Measurements from ENCODE around the gene KIZ. TPM values are rescaled to one million over a fixed set of nuclear protein-coding genes. Genes with fewer than 3 reads are reported as not detected.
"Not testable (repeated sequence)": the region's sequence is repeated elsewhere in the genome, so short reads cannot be mapped to it uniquely, and the experiment has no call there.

Gene KIZ
- total RNA-seq, 1 donor from 2014 or later: 60.0 TPM

DNA sequence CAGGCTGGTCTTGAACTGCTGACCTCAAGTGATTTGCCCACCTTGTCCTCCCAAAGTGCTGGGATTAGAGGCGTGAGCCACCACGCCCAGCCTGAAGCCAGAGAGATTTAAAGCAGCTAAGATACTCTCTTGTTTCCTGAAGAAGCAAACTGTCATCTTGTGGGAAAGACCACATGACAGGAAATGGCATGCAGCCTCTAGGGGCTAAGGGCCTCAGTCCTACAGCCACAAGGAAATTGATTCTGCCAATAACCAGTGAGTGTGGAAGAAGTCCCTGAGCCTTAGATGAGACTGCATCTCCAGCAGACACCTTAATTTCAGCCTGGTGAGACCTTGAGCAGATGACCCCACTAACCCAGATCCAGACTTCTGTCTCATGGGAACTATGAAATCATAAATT is 40.9 kb downstream of the KIZ start:
- no peak overlapping the region for H3K27ac ChIP-seq
- no peaks in the 10 kb centered on the region for H3K79me2 ChIP-seq (ENCODE audit: low read depth)
- Mint-ChIP-seq H3K36me3 (peaks cover 8% of the 10 kb centered on the region), H3K27me3 (ENCODE audit: insufficient read depth, low read depth) (no peaks in the 10 kb centered on the region), H3K9me3 (peaks cover 7% of the 10 kb centered on the region), H3K4me3 (no peak overlapping the region), H3K4me1 (no peaks in the 10 kb centered on the region), H3K27ac (no peak overlapping the region)
- H3F3A ChIP-seq (ENCODE audit: low read depth): peaks cover 3% of the 10 kb centered on the region
- H3K36me3 ChIP-seq: no peaks in the 10 kb centered on the region
- no peak overlapping the region for H2AFZ ChIP-seq (replicated peaks)
- H3K4me2 ChIP-seq: no peak overlapping the region
- no peak overlapping the region for H3K9ac ChIP-seq
- H3K27me3 ChIP-seq: no peaks in the 10 kb centered on the region
- H3K9me3 ChIP-seq (ENCODE audit: low read depth): no peaks in the 10 kb centered on the region
- H3K4me3 ChIP-seq: no peak overlapping the region
- no peaks in the 10 kb centered on the region for H3K4me1 ChIP-seq
- TF ChIP-seq EZH2 (IDR thresholded peaks at IDR 0.05): no peak
- TF ChIP-seq, protein P1, sequence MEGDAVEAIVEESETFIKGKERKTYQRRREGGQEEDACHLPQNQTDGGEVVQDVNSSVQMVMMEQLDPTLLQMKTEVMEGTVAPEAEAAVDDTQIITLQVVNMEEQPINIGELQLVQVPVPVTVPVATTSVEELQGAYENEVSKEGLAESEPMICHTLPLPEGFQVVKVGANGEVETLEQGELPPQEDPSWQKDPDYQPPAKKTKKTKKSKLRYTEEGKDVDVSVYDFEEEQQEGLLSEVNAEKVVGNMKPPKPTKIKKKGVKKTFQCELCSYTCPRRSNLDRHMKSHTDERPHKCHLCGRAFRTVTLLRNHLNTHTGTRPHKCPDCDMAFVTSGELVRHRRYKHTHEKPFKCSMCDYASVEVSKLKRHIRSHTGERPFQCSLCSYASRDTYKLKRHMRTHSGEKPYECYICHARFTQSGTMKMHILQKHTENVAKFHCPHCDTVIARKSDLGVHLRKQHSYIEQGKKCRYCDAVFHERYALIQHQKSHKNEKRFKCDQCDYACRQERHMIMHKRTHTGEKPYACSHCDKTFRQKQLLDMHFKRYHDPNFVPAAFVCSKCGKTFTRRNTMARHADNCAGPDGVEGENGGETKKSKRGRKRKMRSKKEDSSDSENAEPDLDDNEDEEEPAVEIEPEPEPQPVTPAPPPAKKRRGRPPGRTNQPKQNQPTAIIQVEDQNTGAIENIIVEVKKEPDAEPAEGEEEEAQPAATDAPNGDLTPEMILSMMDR (IDR thresholded peaks at IDR 0.05): no peak
- TF ChIP-seq EZH2phosphoT487 (IDR thresholded peaks at IDR 0.05): no peak
- DNase-seq (ENCODE audit: low spot score): no peak
- no peaks in the 10 kb centered on the region for H4K20me1 ChIP-seq (ENCODE audit: low read depth)

DNA sequence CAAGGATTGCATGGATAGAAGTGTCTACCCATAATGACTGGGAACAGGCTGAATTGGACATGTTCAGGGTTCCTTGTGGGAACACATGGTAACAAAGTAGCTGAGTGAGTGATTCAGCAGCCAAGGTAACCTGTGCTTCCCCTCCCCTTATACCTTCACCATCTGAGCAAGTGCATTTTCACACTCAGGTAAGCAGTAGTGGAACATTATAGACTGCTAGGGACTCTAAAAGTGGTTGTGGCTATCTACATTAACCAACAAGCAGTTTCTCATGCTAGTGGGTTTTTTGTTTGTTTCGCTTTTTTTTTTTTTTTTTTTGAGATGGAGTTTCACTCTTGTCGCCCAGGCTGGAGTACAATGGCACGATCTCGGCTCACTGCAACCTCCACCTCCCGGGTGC is 41.4 kb downstream of the KIZ start:
- Mint-ChIP-seq H3K36me3 (peaks cover 8% of the 10 kb centered on the region), H3K27ac (no peak overlapping the region), H3K9me3 (peaks cover 7% of the 10 kb centered on the region), H3K4me1 (no peaks in the 10 kb centered on the region), H3K4me3 (no peak overlapping the region), H3K27me3 (ENCODE audit: insufficient read depth, low read depth) (peaks cover under 1% of the 10 kb centered on the region)
- no peaks in the 10 kb centered on the region for H3K4me1 ChIP-seq
- no peak overlapping the region for H2AFZ ChIP-seq (replicated peaks)
- TF ChIP-seq, protein P1 (IDR thresholded peaks at IDR 0.05): no peak
- no peak for TF ChIP-seq EZH2phosphoT487 (IDR thresholded peaks at IDR 0.05)
- TF ChIP-seq EZH2 (IDR thresholded peaks at IDR 0.05): no peak
- H3K36me3 ChIP-seq: no peaks in the 10 kb centered on the region
- no peaks in the 10 kb centered on the region for H4K20me1 ChIP-seq (ENCODE audit: low read depth)
- no peaks in the 10 kb centered on the region for H3K79me2 ChIP-seq (ENCODE audit: low read depth)
- H3K27me3 ChIP-seq: no peaks in the 10 kb centered on the region
- no peak overlapping the region for H3K4me2 ChIP-seq
- H3K9ac ChIP-seq: no peak overlapping the region
- no peak for DNase-seq (ENCODE audit: low spot score)
- no peak overlapping the region for H3K4me3 ChIP-seq
- H3K9me3 ChIP-seq (ENCODE audit: low read depth): no peaks in the 10 kb centered on the region
- no peak overlapping the region for H3K27ac ChIP-seq
- H3F3A ChIP-seq (ENCODE audit: low read depth): no peaks in the 10 kb centered on the region

DNA sequence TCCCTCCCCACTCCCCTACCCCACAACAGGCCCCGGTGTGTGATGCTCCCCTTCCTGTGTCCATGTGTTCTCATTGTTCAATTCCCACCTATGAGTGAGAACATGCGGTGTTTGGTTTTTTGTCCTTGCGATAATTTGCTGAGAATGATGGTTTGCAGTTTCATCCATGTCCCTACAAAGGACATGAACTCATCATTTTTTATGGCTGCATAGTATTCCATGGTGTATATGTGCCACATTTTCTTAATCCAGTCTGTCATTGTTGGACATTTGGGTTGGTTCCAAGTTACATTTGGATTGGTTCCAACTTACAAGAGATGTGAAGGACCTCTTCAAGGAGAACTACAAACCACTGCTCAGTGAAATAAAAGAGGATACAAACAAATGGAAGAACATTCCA is 42.2 kb downstream of the KIZ start:
- not testable (repeated sequence) for H3K36me3 ChIP-seq; H3K9ac ChIP-seq; H3K27me3 Mint-ChIP-seq (ENCODE audit: insufficient read depth, low read depth); H3K9me3 ChIP-seq (ENCODE audit: low read depth); H3K9me3 Mint-ChIP-seq; H3K27me3 ChIP-seq; H3K4me3 Mint-ChIP-seq; H3K4me1 ChIP-seq; H3K27ac ChIP-seq; H2AFZ ChIP-seq (replicated peaks); H3K4me1 Mint-ChIP-seq; DNase-seq (ENCODE audit: low spot score); H4K20me1 ChIP-seq (ENCODE audit: low read depth); H3K4me2 ChIP-seq; H3K27ac Mint-ChIP-seq; H3K4me3 ChIP-seq; H3K79me2 ChIP-seq (ENCODE audit: low read depth); H3F3A ChIP-seq (ENCODE audit: low read depth)
- H3K36me3 Mint-ChIP-seq: peaks cover 12% of the 10 kb centered on the region

DNA sequence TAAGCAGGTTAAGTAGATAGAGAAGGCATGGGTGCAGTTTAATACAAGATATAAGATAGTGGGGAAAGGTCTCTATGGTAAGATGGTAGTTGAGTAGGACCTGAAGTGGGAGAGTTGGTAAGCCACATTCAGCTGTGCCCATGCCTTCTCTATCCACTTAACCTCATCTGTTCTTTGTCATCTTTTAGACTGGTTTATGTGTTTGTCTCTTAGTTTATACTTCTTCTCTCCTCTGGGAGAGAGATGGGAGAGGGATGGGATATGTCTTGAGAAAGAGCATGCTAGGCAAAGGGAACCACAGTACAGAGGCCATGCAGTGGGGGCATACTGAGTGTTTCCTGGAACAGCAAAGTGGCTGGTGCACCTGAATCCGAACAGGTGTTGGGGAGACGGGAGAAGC is 46.7 kb downstream of the KIZ start:
- no peak overlapping the region for H3K27ac ChIP-seq
- Mint-ChIP-seq H3K9me3 (peaks cover 17% of the 10 kb centered on the region), H3K36me3 (peaks cover 19% of the 10 kb centered on the region), H3K4me1 (peaks cover 19% of the 10 kb centered on the region), H3K4me3 (no peak overlapping the region), H3K27me3 (ENCODE audit: insufficient read depth, low read depth) (peaks cover 5% of the 10 kb centered on the region), H3K27ac (no peak overlapping the region)
- H3K4me1 ChIP-seq: peaks cover 14% of the 10 kb centered on the region
- no peak overlapping the region for H3K4me2 ChIP-seq
- peaks cover 6% of the 10 kb centered on the region for H3F3A ChIP-seq (ENCODE audit: low read depth)
- no peak overlapping the region for H3K9ac ChIP-seq
- H3K79me2 ChIP-seq (ENCODE audit: low read depth): no peaks in the 10 kb centered on the region
- DNase-seq (ENCODE audit: low spot score): no peak
- no peaks in the 10 kb centered on the region for H4K20me1 ChIP-seq (ENCODE audit: low read depth)
- no peak overlapping the region for H2AFZ ChIP-seq (replicated peaks)
- no peak for TF ChIP-seq EZH2 (IDR thresholded peaks at IDR 0.05)
- TF ChIP-seq, protein P1 (IDR thresholded peaks at IDR 0.05): no peak
- no peak for TF ChIP-seq EZH2phosphoT487 (IDR thresholded peaks at IDR 0.05)
- H3K36me3 ChIP-seq: peaks cover 2% of the 10 kb centered on the region
- no peak overlapping the region for H3K4me3 ChIP-seq
- peaks cover 6% of the 10 kb centered on the region for H3K9me3 ChIP-seq (ENCODE audit: low read depth)
- no peaks in the 10 kb centered on the region for H3K27me3 ChIP-seq
